Large intestine (tissue), 3 donors: ENCODE data around the gene CFAP107. TPM values are rescaled to one million over a fixed set of nuclear protein-coding genes. Genes with fewer than 3 reads are reported as not detected.

Source experiments
- DNase-seq, 2 donors: peaks; one replicate each; pipeline versions ENCODE4 v3.0.0 to v3.0.0-alpha.2; 2013
- H3K27ac ChIP-seq: one replicate; pipeline ENCODE4 v1.5.1; 2013; ENCODE audit warnings: low read length
- H3K27me3 ChIP-seq: 2 replicates; pipeline ENCODE4 v1.6.1; 2013; ENCODE audit warnings: low read length; ENCODE audit not compliant: control insufficient read depth, insufficient read depth
- H3K36me3 ChIP-seq: 2 replicates; pipeline ENCODE4 v1.6.1; 2013; ENCODE audit warnings: low read length; ENCODE audit not compliant: control insufficient read depth, insufficient read depth
- H3K4me1 ChIP-seq: one replicate; pipeline ENCODE4 v1.6.1; 2013; ENCODE audit warnings: low read length; ENCODE audit not compliant: control insufficient read depth, insufficient read depth
- H3K4me3 ChIP-seq: one replicate; pipeline ENCODE4 v1.5.1; 2013; ENCODE audit warnings: low read length
- H3K9me3 ChIP-seq: one replicate; pipeline ENCODE4 v1.6.1; 2013; ENCODE audit warnings: mild to moderate bottlenecking, low read depth, low read length, moderate library complexity; ENCODE audit not compliant: control insufficient read depth
- WGBS: methylation state at CpG from one replicate; pipeline ENCODE4 v1.1.5; 2013; ENCODE audit warnings: low lambda C conversion rate; ENCODE audit not compliant: insufficient coverage; 5-methylcytosine and 5-hydroxymethylcytosine counted together
- polyA plus RNA-seq: library from polyadenylated mRNA; unstranded; fragments of 120-200 nt; gene quantifications from one replicate; pipeline ENCODE4 v1.2.1, GENCODE V29; 2013

Gene CFAP107
- polyA plus RNA-seq, 1 donor, result 0.03 TPM

- WGBS, result 100% methylated on average over 1 of the region's 5 CpGs
- no peak for DNase-seq
- no peak overlapping the region for H3K27ac ChIP-seq
- H3K4me3 ChIP-seq, result no peak overlapping the region
- H3K27me3 ChIP-seq, result no peaks in the 10 kb centered on the region
- H3K9me3 ChIP-seq, result no peaks in the 10 kb centered on the region
- H3K36me3 ChIP-seq, result no peaks in the 10 kb centered on the region
- no peaks in the 10 kb centered on the region for H3K4me1 ChIP-seq
These were observed 64.8 kb downstream of the CFAP107 start for GRCh38 chr1:12810691-12811408.

- Histone ChIP-seq H3K27me3 (no peaks in the 10 kb centered on the region), H3K4me3 (no peak overlapping the region), H3K4me1 (no peaks in the 10 kb centered on the region), H3K36me3 (no peaks in the 10 kb centered on the region), H3K27ac (no peak overlapping the region), H3K9me3 (no peaks in the 10 kb centered on the region)
- WGBS, result no CpG with 5 or more reads among the region's 2 CpGs
- DNase-seq, result no peak
These were observed 65.4 kb downstream of the CFAP107 start for GRCh38 chr1:12811409-12811784.

Other genes starting within 250 kb of the CFAP107 start
- gene DHRS3, start 128.0 kb upstream of the CFAP107 start, polyA plus RNA-seq, result 42.0 TPM
- not detected for gene AADACL4, start 102.1 kb upstream of the CFAP107 start, polyA plus RNA-seq
- gene AADACL3, start 30.1 kb upstream of the CFAP107 start, polyA plus RNA-seq, result not detected
- gene PRAMEF12, start 27.5 kb downstream of the CFAP107 start, polyA plus RNA-seq, result not detected
- not detected for gene PRAMEF1, start 45.2 kb downstream of the CFAP107 start, polyA plus RNA-seq
- gene PRAMEF11, start 85.2 kb downstream of the CFAP107 start, polyA plus RNA-seq, result not detected
- gene HNRNPCL1, start 102.5 kb downstream of the CFAP107 start, polyA plus RNA-seq, result not detected
- gene PRAMEF2, start 110.9 kb downstream of the CFAP107 start, polyA plus RNA-seq, result not detected
- gene PRAMEF4, start 140.0 kb downstream of the CFAP107 start, polyA plus RNA-seq, result not detected
- not detected for gene PRAMEF10, start 152.1 kb downstream of the CFAP107 start, polyA plus RNA-seq
- gene PRAMEF7, start 170.4 kb downstream of the CFAP107 start, polyA plus RNA-seq, result not detected
- not detected for gene PRAMEF6, start 201.4 kb downstream of the CFAP107 start, polyA plus RNA-seq